Skin of body (tissue), 2 donors: ENCODE results near the gene CBLB. TPM values are rescaled to one million over a fixed set of nuclear protein-coding genes. Genes with fewer than 3 reads are reported as not detected.

ENCODE experiments used
- DNase-seq: peaks from one replicate; lab custom pipeline; 2025; lab: John Stamatoyannopoulos, UW
- total RNA-seq: library from RNA; depleted of rRNA; stranded (reverse); fragments of >200 nt; gene quantifications from one replicate; pipeline ENCODE4 v1.2.3, GENCODE V29; 2014

Gene CBLB
- total RNA-seq, 1 donor from 2014 or later, result 41.3 TPM

DNA sequence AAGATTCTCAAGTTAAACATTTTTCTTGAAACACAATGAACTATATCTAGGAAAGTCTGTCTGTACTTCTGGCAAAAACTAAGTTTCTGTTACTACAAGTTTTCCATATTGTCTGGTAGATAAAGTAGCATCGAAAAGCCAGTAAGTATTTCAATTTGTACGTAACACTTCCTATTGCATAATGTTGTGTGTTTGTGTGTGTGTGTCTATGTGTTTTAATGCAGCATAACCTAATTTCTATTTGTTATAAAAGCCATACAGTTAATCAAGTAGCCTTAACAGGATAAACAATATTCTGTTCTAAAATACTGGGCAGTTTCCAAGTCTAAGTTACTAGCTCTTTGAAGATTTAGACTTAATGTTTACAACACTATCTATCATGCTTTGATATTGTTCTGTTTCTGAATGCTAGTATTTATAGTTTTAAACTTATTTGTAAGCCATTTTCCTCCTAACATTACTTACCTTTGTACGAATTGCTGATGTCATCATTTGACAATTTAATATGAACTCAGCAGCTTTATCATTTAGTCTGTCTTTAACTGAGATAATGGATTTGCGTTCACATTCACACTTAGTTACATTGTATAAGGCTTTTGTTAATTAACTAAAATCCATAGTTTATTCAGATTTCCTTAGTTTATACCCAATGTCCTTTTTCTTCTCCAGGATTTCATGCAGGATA, 163.9 kb downstream of the CBLB start:
- DNase-seq, result no peak

DNA sequence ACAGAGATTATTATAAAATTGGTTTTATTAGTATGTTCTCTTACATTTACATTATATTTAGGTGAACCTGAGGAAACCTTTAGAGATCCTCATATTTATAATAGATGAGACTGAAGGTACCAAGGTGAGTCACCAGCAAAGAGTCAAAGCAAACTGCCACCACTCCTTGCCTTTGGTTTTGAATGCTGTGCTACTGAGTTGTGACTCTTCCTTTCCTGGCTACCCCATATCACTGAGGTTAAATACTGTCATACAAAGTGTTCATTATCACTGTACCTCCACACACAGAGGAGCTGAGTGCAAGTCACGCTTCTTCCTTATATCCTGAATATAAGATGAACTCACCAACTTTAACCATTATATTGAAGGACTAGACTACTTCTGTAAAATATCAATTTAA, 168.2 kb downstream of the CBLB start:
- no peak for DNase-seq

DNA sequence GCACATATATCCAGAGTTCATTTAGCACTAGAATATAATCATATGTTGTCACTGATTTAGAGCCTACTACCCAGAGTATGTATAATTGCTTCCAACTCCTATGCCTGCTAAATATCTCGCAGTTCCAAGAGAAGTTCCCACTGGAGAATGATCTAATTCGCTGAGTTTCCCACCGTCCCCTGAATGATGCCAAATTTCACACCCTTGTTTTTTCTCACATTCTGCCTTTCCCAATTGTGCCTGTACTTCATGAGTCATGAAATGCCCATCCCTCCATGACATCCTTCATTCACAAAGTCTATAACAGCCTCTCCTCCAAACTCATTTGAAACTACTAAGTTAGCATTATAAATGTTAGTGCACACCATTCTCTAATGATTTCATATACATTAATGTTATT, 177.2 kb downstream of the CBLB start:
- peak; percentile 5 for DNase-seq

DNA sequence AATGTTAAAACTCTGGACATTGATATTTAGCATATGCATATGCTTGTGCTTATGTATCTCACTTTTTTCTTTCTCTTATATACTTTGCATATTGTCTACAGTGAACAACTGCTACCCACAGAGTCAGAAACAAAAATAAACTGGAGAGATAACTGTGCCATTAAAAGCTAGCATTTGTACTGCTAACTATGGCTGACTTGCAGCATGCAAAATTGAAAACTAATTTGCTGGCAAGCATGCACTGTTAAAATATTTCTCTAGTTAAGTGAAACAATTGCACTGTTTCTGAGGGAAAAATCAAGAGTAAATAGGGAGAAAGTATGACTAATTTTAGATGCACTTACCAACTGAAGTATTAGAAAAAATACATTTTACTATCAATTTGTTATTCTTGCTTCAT, 177.8 kb downstream of the CBLB start:
- DNase-seq, result peak; percentile 6

DNA sequence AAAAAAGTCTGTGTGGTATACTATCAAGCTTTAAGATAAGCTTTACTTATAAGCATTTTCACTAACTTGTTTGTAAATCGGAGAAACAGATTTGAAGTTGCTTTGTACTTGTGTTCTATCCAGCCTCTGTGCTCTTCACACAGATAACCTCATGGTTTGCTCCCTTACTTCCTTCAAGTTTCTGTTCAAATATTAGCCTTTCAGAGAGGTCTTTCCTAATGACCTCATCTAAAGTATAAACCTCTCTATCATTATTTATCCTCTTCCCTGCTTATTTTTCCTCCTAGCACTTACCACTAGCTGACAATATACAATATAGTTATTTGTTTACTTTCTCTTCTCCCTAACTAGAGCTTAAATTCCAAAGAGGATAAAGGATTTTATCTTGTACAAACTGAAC, 180.0 kb downstream of the CBLB start:
- no peak for DNase-seq

DNA sequence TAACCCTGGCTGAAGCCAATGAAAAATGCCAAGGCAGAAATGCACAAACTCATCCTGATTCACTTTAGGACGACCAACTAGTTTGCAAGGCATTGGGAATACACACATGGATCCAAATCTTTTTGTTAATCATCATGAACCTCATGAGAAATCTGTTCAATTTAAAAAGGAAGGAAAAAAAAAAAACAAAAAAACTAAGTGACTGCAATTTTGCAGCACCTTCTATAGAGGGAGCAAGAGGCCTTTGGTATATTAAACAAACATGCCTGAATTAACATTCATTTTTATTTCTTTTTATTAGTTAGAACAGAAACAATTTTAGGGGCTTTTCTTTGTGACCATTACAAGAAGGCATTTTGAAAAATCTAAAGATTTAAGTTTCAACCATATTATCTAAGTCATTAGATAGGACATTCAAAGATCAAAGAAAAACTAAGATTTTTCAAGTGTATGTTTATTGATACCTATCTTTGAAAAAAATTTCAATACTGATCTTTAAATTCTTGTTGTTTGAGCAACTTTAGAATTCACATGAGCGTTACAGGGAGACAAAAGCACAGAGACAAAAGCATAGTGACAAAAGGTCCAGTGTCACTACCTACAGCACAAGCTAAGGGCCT, 182.4 kb downstream of the CBLB start:
- no peak for DNase-seq

DNA sequence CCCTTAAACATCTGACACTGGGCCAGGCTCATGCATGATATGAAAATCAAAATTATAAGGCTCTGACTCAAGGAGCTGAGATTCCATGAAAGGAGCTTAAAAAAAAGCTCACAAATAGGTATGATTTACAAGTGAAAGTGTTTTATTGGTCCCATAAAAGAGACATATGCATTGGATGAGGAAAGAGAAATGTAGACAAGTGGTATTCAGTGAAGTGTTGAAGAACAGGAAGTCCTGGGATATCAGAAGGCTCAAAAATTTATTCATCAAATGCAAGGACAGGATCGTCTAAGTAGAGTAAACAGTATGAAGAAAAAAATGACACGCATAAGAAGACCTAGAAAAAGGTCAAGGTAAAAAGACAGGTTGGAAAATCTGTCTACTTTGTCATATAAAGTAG, 188.9 kb downstream of the CBLB start:
- no peak for DNase-seq

DNA sequence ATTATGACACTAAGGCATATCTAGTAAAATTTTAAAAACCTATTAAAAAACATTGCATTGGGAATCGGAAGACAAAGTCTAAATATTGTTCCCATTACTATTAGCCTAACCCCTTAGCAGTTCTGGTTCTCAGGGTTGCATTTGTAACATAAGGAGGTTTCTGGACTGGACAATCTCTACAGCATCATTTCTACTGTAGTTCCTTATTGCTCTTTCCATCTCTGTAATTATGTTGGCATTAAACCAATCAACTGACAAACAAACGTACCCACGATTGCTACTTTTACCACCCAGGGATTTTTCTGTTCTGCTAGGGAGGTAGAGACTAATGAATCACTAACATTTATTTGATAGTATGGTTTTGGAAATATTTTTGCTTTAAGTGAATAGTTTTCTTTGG, 190.8 kb downstream of the CBLB start:
- no peak for DNase-seq

DNA sequence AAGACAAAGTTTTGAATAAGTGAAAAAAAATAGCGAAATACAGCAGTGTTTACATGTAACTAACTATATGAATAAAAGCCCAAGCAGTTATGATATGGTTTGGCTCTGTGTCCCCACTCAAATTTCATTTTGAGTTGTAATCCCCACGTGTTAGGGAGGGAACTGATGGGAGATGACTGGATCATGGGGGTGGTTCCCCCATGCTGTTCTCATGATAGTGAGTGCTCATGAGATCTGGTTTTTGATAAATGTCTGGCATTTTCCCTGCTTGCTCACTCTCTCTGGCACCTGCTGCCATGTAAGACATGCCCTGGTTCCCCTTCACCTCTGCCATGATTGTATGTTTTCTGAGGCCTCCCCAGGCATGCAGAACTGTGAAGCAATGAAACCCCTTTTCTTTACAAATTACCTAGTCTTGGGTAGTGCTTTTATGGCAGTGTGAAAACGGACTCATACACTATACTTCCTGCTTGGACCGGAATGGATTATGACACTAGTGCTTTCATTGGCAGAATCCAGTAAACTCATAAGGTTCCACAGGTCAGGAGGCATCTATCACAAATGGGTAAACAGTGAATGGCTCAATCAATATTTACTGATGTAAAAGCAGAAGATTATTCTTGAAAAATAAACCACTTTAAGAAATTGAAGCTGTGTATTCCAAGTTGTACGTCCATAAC, 192.1 kb downstream of the CBLB start:
- DNase-seq, result no peak

DNA sequence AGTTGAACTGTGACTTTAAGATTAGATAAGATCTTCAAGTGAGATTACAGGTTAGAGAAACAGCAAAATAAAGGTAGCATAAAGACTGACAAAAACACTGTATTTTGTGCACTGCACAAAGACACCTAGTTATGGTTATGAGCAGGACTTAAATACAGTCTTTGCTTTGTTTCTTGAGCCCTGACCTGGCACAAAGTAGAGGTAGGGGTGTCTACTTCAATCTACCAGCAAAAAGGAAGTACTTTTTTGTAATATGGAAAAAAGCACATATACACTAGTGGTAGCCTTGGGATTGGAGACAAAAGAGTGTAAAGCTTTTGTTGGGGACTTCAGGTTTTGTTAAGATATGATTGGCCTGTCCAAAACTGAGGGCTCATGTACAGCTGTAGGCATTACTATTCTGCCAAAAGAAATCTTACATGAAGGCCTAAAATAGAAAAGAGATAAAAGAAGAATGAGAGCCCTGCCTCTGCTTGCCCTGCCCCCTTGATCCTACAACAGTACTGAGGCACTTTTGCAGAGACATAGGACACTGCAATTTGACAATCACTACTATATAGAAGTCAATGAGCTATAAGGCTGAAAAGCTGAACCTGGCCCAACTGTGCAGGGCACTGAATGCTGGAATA, 194.3 kb downstream of the CBLB start:
- DNase-seq, result no peak

DNA sequence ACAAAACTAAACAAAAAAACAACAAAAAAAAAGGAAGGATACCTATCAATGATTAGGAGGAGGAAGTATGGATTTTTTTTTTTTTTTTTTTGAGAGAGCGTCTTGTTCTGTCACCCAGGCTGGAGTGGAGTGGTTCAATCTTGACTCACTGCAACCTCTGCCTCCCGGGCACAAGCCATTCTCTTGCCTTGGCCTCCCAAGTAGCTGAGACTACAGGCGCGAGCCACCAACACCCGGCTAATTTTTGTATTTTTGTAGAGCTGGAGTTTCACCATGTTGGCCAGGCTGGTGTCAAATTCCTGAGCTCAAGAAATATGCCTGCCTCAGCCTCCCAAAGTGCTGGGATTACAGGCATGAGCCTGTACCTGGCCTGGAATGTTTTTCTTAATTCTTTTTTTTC, 195.8 kb downstream of the CBLB start:
- no peak for DNase-seq

DNA sequence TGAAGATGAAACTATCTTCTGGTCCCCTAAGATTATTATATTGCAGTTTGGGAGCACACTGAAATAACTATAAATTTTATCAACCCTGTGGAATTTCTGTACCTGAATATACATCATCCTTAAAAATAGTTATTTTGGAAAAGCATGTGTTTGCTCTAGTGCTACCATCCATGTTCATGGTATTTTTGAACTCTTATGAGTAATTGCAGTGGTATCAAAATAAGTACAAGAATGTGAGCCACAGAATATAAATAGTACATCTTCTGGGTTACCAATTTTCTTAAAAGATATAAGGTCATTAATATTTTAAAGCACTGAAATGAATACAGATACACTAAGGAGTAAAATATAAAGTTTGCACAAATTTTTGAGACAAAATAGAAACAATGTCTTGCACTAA, 206.5 kb downstream of the CBLB start:
- no peak for DNase-seq

DNA sequence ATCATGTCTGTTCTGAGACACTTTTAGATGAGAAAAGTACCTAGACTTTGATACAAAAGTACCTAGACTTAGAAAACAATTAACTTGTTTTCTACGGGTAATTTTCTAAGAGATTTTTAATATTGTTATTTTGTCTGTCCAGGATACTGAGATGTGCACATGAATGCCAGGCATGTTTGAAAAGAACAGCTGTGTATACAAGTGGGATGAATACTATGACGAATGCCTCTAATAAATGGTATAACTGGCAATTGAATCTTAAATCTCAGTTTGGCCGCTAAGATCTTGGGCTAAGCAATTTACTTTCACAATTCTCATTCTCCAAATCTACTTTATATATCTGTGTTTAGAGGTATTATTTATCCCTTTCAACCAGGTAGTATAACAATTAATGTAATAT, 207.4 kb downstream of the CBLB start:
- no peak for DNase-seq

DNA sequence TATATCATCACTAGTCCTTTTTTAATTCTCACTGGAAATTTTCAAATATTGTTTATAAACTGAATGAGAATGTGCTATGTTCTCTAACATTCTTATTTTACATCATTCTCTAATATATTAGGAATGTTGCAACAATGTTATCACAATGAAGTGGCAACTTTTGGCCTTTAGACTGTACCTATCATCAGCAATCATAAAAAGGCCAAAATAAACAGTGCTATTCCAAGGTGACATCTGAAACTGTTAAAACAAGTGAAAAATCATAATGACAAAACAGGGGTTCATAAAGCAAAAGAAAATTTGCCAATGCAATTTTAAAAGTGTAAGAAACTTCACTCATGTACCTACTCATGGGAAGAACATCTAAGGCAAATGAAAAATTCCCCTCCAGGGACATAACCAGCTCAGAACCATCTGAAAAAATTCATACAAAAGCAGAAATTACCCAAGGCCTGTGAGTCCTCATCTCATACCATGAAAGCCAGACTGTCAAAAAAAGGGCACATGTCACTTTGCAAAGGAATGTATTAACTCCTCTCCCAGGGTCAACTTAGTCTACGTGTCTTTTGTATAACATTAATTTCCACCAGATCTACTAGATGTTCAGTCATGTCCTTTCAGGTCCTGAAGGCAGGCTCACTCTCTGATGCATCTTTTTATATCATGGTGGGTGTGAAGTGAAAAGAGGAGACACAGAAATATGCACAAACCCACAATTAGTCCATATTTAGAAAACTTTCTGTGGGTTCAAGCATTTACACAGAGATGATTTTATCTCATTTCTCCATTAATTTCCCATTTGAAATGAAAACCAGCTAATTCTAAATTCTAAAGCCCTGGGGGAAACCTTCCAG, 211.9 kb downstream of the CBLB start:
- no peak for DNase-seq

DNA sequence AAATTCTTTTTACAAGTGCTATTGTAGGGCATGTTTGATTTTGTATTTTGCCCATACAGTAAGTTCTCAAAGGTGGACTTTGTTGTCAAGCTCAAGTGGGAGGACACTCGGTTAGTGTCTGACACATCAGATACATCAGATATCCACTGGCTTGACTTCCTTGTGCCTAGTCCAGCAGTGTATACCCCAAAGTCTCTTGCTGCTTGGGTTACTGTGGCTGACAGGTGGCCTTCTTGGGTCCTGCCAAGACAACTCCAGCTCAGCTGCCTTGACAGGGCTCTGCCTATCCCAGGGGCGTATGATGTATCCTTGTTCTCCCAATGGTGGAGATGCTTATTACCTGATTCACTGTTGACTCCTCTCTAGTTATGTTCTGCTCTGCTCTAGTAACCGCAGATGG, 214.9 kb downstream of the CBLB start:
- DNase-seq, result no peak

DNA sequence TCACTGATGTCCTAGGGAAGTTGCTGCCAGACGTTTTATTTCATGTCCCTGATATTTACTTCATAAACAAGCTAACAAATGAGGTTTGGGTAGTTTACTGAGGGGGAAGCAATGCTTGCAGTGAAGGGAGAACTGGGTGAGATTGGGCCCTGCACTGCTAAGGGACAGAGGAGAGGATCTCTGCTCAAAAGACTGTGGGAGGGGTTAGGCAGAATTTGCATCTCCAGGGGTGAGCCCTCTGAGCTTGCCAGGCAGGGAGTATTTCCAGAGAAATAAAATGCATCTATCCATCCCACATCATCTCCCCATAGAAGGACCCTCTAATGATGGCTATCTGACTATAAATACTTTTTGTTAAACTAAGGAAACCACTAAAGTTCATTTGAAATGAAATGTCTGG, 215.6 kb downstream of the CBLB start:
- no peak for DNase-seq

DNA sequence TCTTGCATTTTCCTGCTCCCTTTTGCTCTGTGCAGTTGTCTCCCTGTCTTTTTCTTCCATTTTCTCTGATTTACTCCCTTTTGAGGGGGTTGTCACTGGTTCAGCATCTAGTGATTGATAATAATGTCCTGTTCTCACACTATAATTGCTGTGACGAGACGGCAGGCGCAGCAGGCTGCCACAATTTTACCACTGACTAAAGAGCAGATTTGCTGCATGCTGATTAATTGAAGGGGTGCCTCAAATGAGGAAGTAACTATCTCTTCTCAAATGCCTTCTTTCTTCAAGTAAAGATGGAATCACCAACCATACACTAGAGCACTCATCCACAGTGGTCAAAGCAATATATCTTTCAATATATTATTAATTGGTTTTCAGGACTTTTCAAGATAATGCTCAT, 219.3 kb downstream of the CBLB start:
- DNase-seq, result no peak

DNA sequence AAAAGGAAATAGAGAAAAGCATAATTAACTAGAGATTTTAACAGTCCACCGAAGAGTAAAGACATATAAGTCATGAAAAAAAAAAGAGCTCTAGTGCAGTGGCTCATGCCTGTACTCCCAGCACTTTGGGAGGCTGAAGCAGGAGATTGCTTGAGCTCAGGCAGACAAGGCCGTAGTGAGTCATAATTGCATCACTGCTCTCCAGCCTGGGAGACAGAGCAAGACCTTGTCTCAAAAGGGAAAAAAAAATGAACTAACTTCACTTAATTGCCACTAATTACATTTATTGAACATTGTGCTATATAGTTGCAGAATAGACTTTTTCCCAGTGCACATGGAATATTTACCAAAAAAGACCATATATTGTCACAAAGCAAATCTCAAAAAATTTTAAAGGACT, 221.8 kb downstream of the CBLB start:
- no peak for DNase-seq

DNA sequence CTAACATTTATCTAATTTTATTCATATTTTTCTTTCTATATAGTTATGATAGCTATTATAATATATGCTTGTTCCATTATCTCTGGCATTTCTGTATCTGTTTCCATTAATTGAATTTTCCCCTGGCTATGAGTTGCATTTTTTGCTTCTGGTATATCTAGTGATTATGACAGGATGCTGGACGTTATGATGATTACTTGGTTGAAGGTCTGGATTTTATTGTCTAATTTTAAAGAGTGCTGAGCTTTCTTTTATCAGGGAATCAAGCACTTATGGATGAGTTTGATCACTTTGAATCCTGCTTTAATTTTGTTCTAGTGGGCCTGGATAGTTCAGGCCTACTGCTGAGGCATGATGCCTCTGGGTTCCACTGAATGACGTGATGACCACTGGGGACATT, 229.7 kb downstream of the CBLB start:
- DNase-seq, result no peak

DNA sequence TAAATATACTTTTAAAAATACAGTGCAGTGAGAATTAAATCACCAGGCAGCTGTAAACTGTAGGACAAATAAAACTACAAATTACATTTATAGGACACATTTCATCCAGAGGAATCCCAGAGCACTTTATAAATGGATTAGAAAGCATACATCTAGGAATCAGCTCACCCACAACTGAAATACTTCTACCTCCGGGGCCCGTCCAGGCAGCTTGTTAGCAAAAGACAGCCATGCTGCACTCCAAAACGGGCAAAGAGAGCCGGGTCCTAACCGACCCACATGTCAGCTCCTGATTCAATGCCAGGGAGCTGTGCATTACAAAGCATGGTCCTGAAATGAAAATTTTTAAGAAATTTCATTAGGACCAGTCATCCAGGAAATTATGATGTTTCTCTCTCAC, 234.1 kb downstream of the CBLB start:
- DNase-seq, result no peak

DNA sequence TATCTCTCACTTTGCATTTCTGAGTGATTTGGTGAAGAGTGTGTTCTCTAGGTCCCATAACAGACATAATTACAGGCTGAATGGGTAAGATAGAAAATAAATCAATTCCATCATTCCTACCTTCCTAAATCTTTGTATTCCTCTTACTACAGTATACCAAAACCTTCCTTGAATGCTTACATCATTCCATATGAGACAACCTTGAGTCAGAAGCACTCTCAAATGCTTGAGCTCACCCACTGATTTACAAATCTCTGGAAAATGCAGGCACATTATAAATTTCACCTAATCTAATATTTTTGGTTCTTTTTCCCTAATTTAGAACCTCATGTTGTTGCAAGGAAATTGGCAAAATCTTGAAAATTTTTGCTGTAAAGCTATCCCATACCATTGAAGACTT, 239.1 kb downstream of the CBLB start:
- DNase-seq, result no peak

DNA sequence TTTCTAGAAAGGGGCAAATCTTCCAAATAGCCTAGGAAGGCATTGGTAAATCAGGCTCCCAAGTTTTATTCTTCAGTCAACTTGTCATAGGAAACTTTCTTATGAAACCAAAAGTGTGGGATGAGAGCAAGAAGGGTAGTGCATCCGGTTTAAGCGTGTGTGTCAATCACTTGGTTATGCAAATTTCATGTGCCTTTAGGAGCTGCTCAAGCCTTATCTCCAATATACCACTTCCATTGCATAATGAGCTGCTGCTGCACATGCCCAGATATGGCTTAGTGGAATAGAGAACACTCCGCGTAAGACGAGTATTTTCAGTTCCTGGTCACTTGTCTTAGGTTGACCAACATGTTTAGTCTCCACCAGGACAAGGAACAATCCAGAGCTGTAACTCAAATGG, 242.1 kb downstream of the CBLB start:
- DNase-seq, result no peak
